HepG2 (cell line): ENCODE data around the gene RIBC1. TPM values are rescaled to one million over a fixed set of nuclear protein-coding genes. Genes with fewer than 3 reads are reported as not detected.

Source experiments
- ATAC-seq: fragments of 200-7000 bp; cut with Tn5 transposase; 3 replicates; pipeline ENCODE4 v1.9.1; 2020; ENCODE audit warnings: mild to moderate bottlenecking, moderate library complexity
- BruUV-seq: library from RNA; stranded (reverse); fragments of 400-500 nt; replicated peaks from 2 replicates; lab custom pipeline; 2021; lab: Mats Ljungman, UMichigan
- CTCF ChIA-PET: fragments of 300-600 bp; formaldehyde crosslinking; extraction: SDS; loops from one replicate; lab custom pipeline; 2021; ENCODE audit warnings: low total read pairs, inconsistent platforms, low intra/inter-chr PET ratio; lab: Yijun Ruan, JAX
- POLR2A ChIA-PET: fragments of 350-600 bp; sonication (Branson Sonifier 250); formaldehyde crosslinking; loops from one replicate; lab custom pipeline; 2020; ENCODE audit warnings: antibody characterized with exemption, inconsistent platforms; lab: Yijun Ruan, JAX
- DNase-seq: peaks from one replicate; pipeline ENCODE4 v3.0.0-alpha.2; 2015; ENCODE audit warnings: low spot score
- FAIRE-seq: peaks from 3 replicates; lab custom pipeline; 2011; peaks lifted over from hg19 to GRCh38; lab: Jason Lieb, UNC
- H2AFZ ChIP-seq: one replicate; pipeline ENCODE4 v1.6.1; 2011; ENCODE audit warnings: low read length, inconsistent platforms
- H3K27ac ChIP-seq: fragments of 300-600 bp; 3 replicates; pipeline ENCODE4 v1.8.0; 2011; ENCODE audit warnings: mixed run types, mild to moderate bottlenecking, mixed read lengths, low read length, inconsistent platforms; ENCODE audit not compliant: insufficient read depth; ENCODE audit errors: extremely low read length
- H3K27me3 ChIP-seq, 2 experiments: fragments of 200-600 bp in 1 of 2; 2 replicates in 1 of 2; 3 replicates in 1 of 2; pipeline versions ENCODE4 v1.6.0 to v1.8.0; 2011; ENCODE audit warnings: low read length in 2 of 2, mild to moderate bottlenecking in 2 of 2, moderate library complexity in 2 of 2, inconsistent platforms in 1 of 2; ENCODE audit not compliant: insufficient read depth in 2 of 2, control insufficient read depth in 1 of 2
- H3K36me3 ChIP-seq, 2 experiments: fragments of 200-600 bp in 1 of 2; replicated peaks in 1 of 2; 2 replicates in 1 of 2; 3 replicates in 1 of 2; pipeline versions ENCODE4 v1.5.1 to v1.8.0; 2011; ENCODE audit warnings: low read length in 2 of 2, inconsistent platforms in 1 of 2; ENCODE audit not compliant: insufficient read depth in 2 of 2, control insufficient read depth in 1 of 2
- H3K4me1 ChIP-seq: 2 replicates; pipeline ENCODE4 v1.5.1; 2012; ENCODE audit warnings: low read length, inconsistent platforms; ENCODE audit not compliant: insufficient read depth
- H3K4me2 ChIP-seq: 2 replicates; pipeline ENCODE4 v1.6.0; 2011; ENCODE audit warnings: low read depth, low read length, inconsistent platforms
- H3K4me3 ChIP-seq, 3 experiments: fragments of 200-600 bp in 1 of 3; sonication (generic), shearing (Covaris generic) in 1 of 3; replicated peaks in 1 of 3; 2 replicates each; pipeline ENCODE4 v1.5.1; 2011 to 2016; ENCODE audit warnings: low read length in 3 of 3, inconsistent platforms in 2 of 3, low read depth in 2 of 3, mild to moderate bottlenecking in 2 of 3, control low read depth in 1 of 3, mixed read lengths in 1 of 3; ENCODE audit not compliant: insufficient read depth in 1 of 3
- H3K79me2 ChIP-seq: one replicate; pipeline ENCODE4 v1.6.1; 2011; ENCODE audit warnings: low read length, inconsistent platforms; ENCODE audit not compliant: insufficient read depth
- H3K9ac ChIP-seq: 2 replicates; pipeline ENCODE4 v1.6.0; 2011; ENCODE audit warnings: mild to moderate bottlenecking, low read depth, low read length, inconsistent platforms; ENCODE audit not compliant: insufficient read depth
- H3K9me3 ChIP-seq: 2 replicates; pipeline ENCODE4 v1.5.1; 2012; ENCODE audit warnings: mild to moderate bottlenecking, low read length
- H4K20me1 ChIP-seq: 2 replicates; pipeline ENCODE4 v1.6.0; 2011; ENCODE audit warnings: inconsistent platforms, mild to moderate bottlenecking, low read length, moderate library complexity; ENCODE audit not compliant: insufficient read depth
- CTCF ChIP-seq: sonication (generic); formaldehyde crosslinking; IDR thresholded peaks from 2 replicates; pipeline ENCODE4 v1.5.0; 2020; ENCODE audit warnings: mild to moderate bottlenecking, missing genetic modification reagents, moderate library complexity
- HMG20B ChIP-seq: conservative IDR thresholded peaks from 2 replicates; pipeline ENCODE4 v1.6.1; 2016; ENCODE audit warnings: missing genetic modification reagents, missing compliant biosample characterization
- PRDM15 ChIP-seq: sonication (generic); formaldehyde crosslinking; IDR thresholded peaks from 2 replicates; pipeline ENCODE4 v1.4.0; 2020; ENCODE audit warnings: missing genetic modification reagents
- XBP1 ChIP-seq: sonication (generic); formaldehyde crosslinking; IDR thresholded peaks from 2 replicates; pipeline ENCODE4 v1.5.0; 2020; ENCODE audit warnings: missing genetic modification reagents
- ZNF18 ChIP-seq: sonication (generic); formaldehyde crosslinking; IDR thresholded peaks from 2 replicates; pipeline ENCODE4 v1.8.0; 2022; ENCODE audit warnings: mild to moderate bottlenecking, missing genetic modification reagents; ENCODE audit not compliant: insufficient replicate concordance
- in situ Hi-C: cut with HindIII; loops from 2 replicates; pipeline ENCODE4 v1.10.0; 2017; ENCODE audit warnings: low pct_unique_long_range_greater_than_20kb; ENCODE audit not compliant: extremely low pct_ligation_motif_present
- intact Hi-C: fragments of 100-400 bp; cut with micrococcal nuclease; formaldehyde crosslinking; loops from one replicate; pipeline ENCODE4 v1.10.0; 2022; ENCODE audit not compliant: unreplicated experiment
- polyA plus RNA-seq, 8 experiments: library from polyadenylated mRNA; depleted of rRNA in 3 of 8; stranded (reverse) in 7 of 8; unstranded in 1 of 8; fragments of >200 nt; fragmentation: Illumina TruSeq in 4 of 8; extraction: Trizol in 4 of 8; gene quantifications; 2 replicates each; pipeline versions ENCODE4 v1.2.1 to v1.2.3, GENCODE V29; 2011 to 2016; ENCODE audit warnings: low read depth in 4 of 8, missing spikeins in 1 of 8, mixed read lengths in 1 of 8; ENCODE audit not compliant: insufficient read depth in 1 of 8
- total RNA-seq, 5 experiments: library from RNA; depleted of rRNA; stranded (reverse); fragments of >200 nt; fragmentation: Illumina TruSeq; extraction: Trizol; gene quantifications; 2 replicates each; pipeline ENCODE4 v1.2.3, GENCODE V29; 2016; ENCODE audit warnings: low read depth in 1 of 5

Gene RIBC1
- total and polyA plus RNA-seq, 2 of the 13 experiments (the other 11 are each of a cell fraction or from before 2014, with no cell fraction given): 0.55 TPM; not detected in 1

GRCh38 chrX:53374923-53375322 lies 47.8 kb upstream of the RIBC1 start:
- DNase-seq (no peak), FAIRE-seq (no peak), ATAC-seq (no peak)
- H3K9me3 ChIP-seq: no peaks in the 10 kb centered on the region
- in situ Hi-C loops (no loop called here), intact Hi-C loops (no loop called here)
- H2AFZ ChIP-seq: no peak overlapping the region
- POLR2A ChIA-PET: no interaction called here
- TF ChIP-seq PRDM15 (CRISPR knock-in tag): no peak
- no peak for TF ChIP-seq XBP1
- TF ChIP-seq HMG20B (CRISPR knock-in tag): no peak
- TF ChIP-seq ZNF18 (CRISPR knock-in tag): no peak
- TF ChIP-seq CTCF: 0 out of 2 replicates have a peak, but pooled peaks have one; percentile 11
- H3K36me3 ChIP-seq: peaks cover 0 to 7% of the 10 kb centered on the region in 2 experiments; a peak in 1 of 5 replicates
- H3K79me2 ChIP-seq: no peaks in the 10 kb centered on the region
- no peaks in the 10 kb centered on the region for H4K20me1 ChIP-seq
- no peaks in the 10 kb centered on the region for H3K4me1 ChIP-seq
- CTCF ChIA-PET: no interaction called here
- no peak overlapping the region for H3K4me2 ChIP-seq
- H3K27me3 ChIP-seq: no peaks in the 10 kb centered on the region
- no peak overlapping the region for H3K9ac ChIP-seq
- no TSS peak for BruUV-seq
- H3K4me3 ChIP-seq: no peak overlapping the region
- no peak overlapping the region for H3K27ac ChIP-seq
